Activated CD4-positive, alpha-beta T cell treated with anti-CD3 and anti-CD28 coated beads, Interleukin-2, amount 10 ng/mL, durations not matched to agents 24 days and 14 days (primary cell): ENCODE data around the gene CAMSAP1. TPM values are rescaled to one million over a fixed set of nuclear protein-coding genes. Genes with fewer than 3 reads are reported as not detected.

Experiments used
- DNase-seq: peaks from one replicate; pipeline ENCODE4 v3.0.0; 2022
- H3K27ac Mint-ChIP-seq: one replicate; pipeline ENCODE4 v1.8.0; 2022; ENCODE audit warnings: mild to moderate bottlenecking, mixed read lengths
- H3K27me3 Mint-ChIP-seq: one replicate; pipeline ENCODE4 v1.8.0; 2022; ENCODE audit warnings: mixed read lengths
- H3K36me3 Mint-ChIP-seq: one replicate; pipeline ENCODE4 v1.8.0; 2022; ENCODE audit warnings: low read depth, mild to moderate bottlenecking, mixed read lengths
- H3K4me1 Mint-ChIP-seq: one replicate; pipeline ENCODE4 v1.8.0; 2021; ENCODE audit warnings: mixed read lengths
- H3K4me3 Mint-ChIP-seq: one replicate; pipeline ENCODE4 v1.8.0; 2022; ENCODE audit warnings: mild to moderate bottlenecking, moderate library complexity, mixed read lengths
- H3K9me3 Mint-ChIP-seq: one replicate; pipeline ENCODE4 v1.8.0; 2021; ENCODE audit warnings: mixed read lengths
- intact Hi-C: fragments of 100-400 bp; cut with micrococcal nuclease; formaldehyde crosslinking; loops from one replicate; pipeline ENCODE4 v1.15.1; 2023
- total RNA-seq: library from RNA; stranded (reverse); gene quantifications from 2 replicates; pipeline ENCODE4 v1.2.3, GENCODE V29; 2022

The CAMSAP1 gene
- total RNA-seq, 1 donor from 2014 or later = 49.9 TPM

- H3K27me3 Mint-ChIP-seq = no peaks in the 10 kb centered on the region
- intact Hi-C loops = no loop called here
- H3K36me3 Mint-ChIP-seq = no peaks in the 10 kb centered on the region
- no peak overlapping the region for H3K4me3 Mint-ChIP-seq
- H3K9me3 Mint-ChIP-seq = no peaks in the 10 kb centered on the region
- no peak for DNase-seq
- H3K4me1 Mint-ChIP-seq = peaks cover 31% of the 10 kb centered on the region
- no peak overlapping the region for H3K27ac Mint-ChIP-seq
Measured at GRCh38 chr9:135882011-135882410, 25.3 kb downstream of the CAMSAP1 start.

GRCh38 chr9:135880438-135880837 lies 26.9 kb downstream of the CAMSAP1 start:
- no peaks in the 10 kb centered on the region for H3K27me3 Mint-ChIP-seq
- H3K36me3 Mint-ChIP-seq = no peaks in the 10 kb centered on the region
- no peak for DNase-seq
- peaks cover 18% of the 10 kb centered on the region for H3K4me1 Mint-ChIP-seq
- H3K4me3 Mint-ChIP-seq = no peak overlapping the region
- intact Hi-C loops = no loop called here
- no peaks in the 10 kb centered on the region for H3K9me3 Mint-ChIP-seq
- no peak overlapping the region for H3K27ac Mint-ChIP-seq

GRCh38 chr9:135879619-135880018 lies 27.7 kb downstream of the CAMSAP1 start:
- H3K4me1 Mint-ChIP-seq = peaks cover 14% of the 10 kb centered on the region
- no peak for DNase-seq
- no peaks in the 10 kb centered on the region for H3K27me3 Mint-ChIP-seq
- intact Hi-C loops = no loop called here
- no peak overlapping the region for H3K4me3 Mint-ChIP-seq
- no peaks in the 10 kb centered on the region for H3K9me3 Mint-ChIP-seq
- no peak overlapping the region for H3K27ac Mint-ChIP-seq
- no peaks in the 10 kb centered on the region for H3K36me3 Mint-ChIP-seq

GRCh38 chr9:135879237-135879601 lies 28.1 kb downstream of the CAMSAP1 start:
- no peak for DNase-seq
- Mint-ChIP-seq H3K4me1 (peaks cover 12% of the 10 kb centered on the region), H3K9me3 (no peaks in the 10 kb centered on the region), H3K27ac (no peak overlapping the region), H3K36me3 (no peaks in the 10 kb centered on the region), H3K4me3 (no peak overlapping the region), H3K27me3 (no peaks in the 10 kb centered on the region)
- intact Hi-C loops = no loop called here

- H3K27me3 Mint-ChIP-seq = no peaks in the 10 kb centered on the region
- H3K27ac Mint-ChIP-seq = no peak overlapping the region
- no peak for DNase-seq
- no peak overlapping the region for H3K4me3 Mint-ChIP-seq
- H3K9me3 Mint-ChIP-seq = no peaks in the 10 kb centered on the region
- no peaks in the 10 kb centered on the region for H3K36me3 Mint-ChIP-seq
- intact Hi-C loops = no loop called here
- H3K4me1 Mint-ChIP-seq = peaks cover 10% of the 10 kb centered on the region
Measured at GRCh38 chr9:135878528-135879236, 28.7 kb downstream of the CAMSAP1 start.

GRCh38 chr9:135877791-135878527 lies 29.4 kb downstream of the CAMSAP1 start:
- H3K4me3 Mint-ChIP-seq = no peak overlapping the region
- peaks cover 10% of the 10 kb centered on the region for H3K4me1 Mint-ChIP-seq

GRCh38 chr9:135876936-135877335 lies 30.4 kb downstream of the CAMSAP1 start:
- H3K4me1 Mint-ChIP-seq = peaks cover 8% of the 10 kb centered on the region
- no peaks in the 10 kb centered on the region for H3K27me3 Mint-ChIP-seq
- no peak for DNase-seq
- H3K27ac Mint-ChIP-seq = no peak overlapping the region
- intact Hi-C loops = no loop called here
- no peaks in the 10 kb centered on the region for H3K36me3 Mint-ChIP-seq
- H3K9me3 Mint-ChIP-seq = no peaks in the 10 kb centered on the region
- no peak overlapping the region for H3K4me3 Mint-ChIP-seq

More at GRCh38 chr9:135877791-135878527, 29.4 kb downstream of the CAMSAP1 start:
- H3K27ac Mint-ChIP-seq = no peak overlapping the region
- H3K27me3 Mint-ChIP-seq = no peaks in the 10 kb centered on the region
- H3K36me3 Mint-ChIP-seq = no peaks in the 10 kb centered on the region
- DNase-seq = no peak
- no peaks in the 10 kb centered on the region for H3K9me3 Mint-ChIP-seq
- intact Hi-C loops = no loop called here

- peaks cover 5% of the 10 kb centered on the region for H3K36me3 Mint-ChIP-seq
- intact Hi-C loops = no loop called here
- no peak overlapping the region for H3K27ac Mint-ChIP-seq
- peaks cover 8% of the 10 kb centered on the region for H3K4me1 Mint-ChIP-seq
- H3K9me3 Mint-ChIP-seq = no peaks in the 10 kb centered on the region
- DNase-seq = no peak
- H3K27me3 Mint-ChIP-seq = no peaks in the 10 kb centered on the region
- H3K4me3 Mint-ChIP-seq = no peak overlapping the region
Measured at GRCh38 chr9:135874859-135875258, 32.5 kb downstream of the CAMSAP1 start.

- DNase-seq = no peak
- no peaks in the 10 kb centered on the region for H3K27me3 Mint-ChIP-seq
- peaks cover 2% of the 10 kb centered on the region for H3K9me3 Mint-ChIP-seq
- intact Hi-C loops = loop anchor here (10.0 kb wide), 1 partner anchor 255 kb away; no protein-coding TSS in a partner anchor
- H3K27ac Mint-ChIP-seq = no peak overlapping the region
- H3K4me1 Mint-ChIP-seq = no peaks in the 10 kb centered on the region
- H3K36me3 Mint-ChIP-seq = peaks cover 10% of the 10 kb centered on the region
- H3K4me3 Mint-ChIP-seq = no peak overlapping the region
Measured at GRCh38 chr9:135869909-135870308, 37.4 kb downstream of the CAMSAP1 start.

GRCh38 chr9:135865531-135865930 lies 41.8 kb downstream of the CAMSAP1 start:
- Mint-ChIP-seq H3K27ac (no peak overlapping the region), H3K27me3 (no peaks in the 10 kb centered on the region), H3K4me1 (peaks cover 5% of the 10 kb centered on the region), H3K36me3 (peaks cover 13% of the 10 kb centered on the region), H3K4me3 (no peak overlapping the region), H3K9me3 (peaks cover 2% of the 10 kb centered on the region)
- no peak for DNase-seq
- intact Hi-C loops = loop anchor here (2.0 to 10.0 kb wide), 2 partner anchors 59 to 259 kb away; no protein-coding TSS in a partner anchor

GRCh38 chr9:135864447-135865049 lies 42.8 kb downstream of the CAMSAP1 start:
- H3K9me3 Mint-ChIP-seq = no peaks in the 10 kb centered on the region
- DNase-seq = peak; percentile 91
- H3K27ac Mint-ChIP-seq = no peak overlapping the region
- H3K27me3 Mint-ChIP-seq = no peaks in the 10 kb centered on the region
- peaks cover 6% of the 10 kb centered on the region for H3K4me1 Mint-ChIP-seq
- no peak overlapping the region for H3K4me3 Mint-ChIP-seq
- intact Hi-C loops = loop anchor here (2.0 to 10.0 kb wide), 2 partner anchors 60 to 260 kb away; no protein-coding TSS in a partner anchor
- H3K36me3 Mint-ChIP-seq = peaks cover 11% of the 10 kb centered on the region

GRCh38 chr9:135862809-135863208 lies 44.5 kb downstream of the CAMSAP1 start:
- Mint-ChIP-seq H3K27ac (no peak overlapping the region), H3K36me3 (peaks cover 16% of the 10 kb centered on the region), H3K27me3 (no peaks in the 10 kb centered on the region), H3K4me1 (peaks cover 11% of the 10 kb centered on the region), H3K9me3 (no peaks in the 10 kb centered on the region), H3K4me3 (no peak overlapping the region)
- intact Hi-C loops = loop anchor here (10.0 kb wide), 1 partner anchor 262 kb away; no protein-coding TSS in a partner anchor
- no peak for DNase-seq

GRCh38 chr9:135858491-135859185 lies 48.7 kb downstream of the CAMSAP1 start:
- H3K4me3 Mint-ChIP-seq = no peak overlapping the region
- no peak for DNase-seq
- H3K9me3 Mint-ChIP-seq = no peaks in the 10 kb centered on the region
- peaks cover 6% of the 10 kb centered on the region for H3K4me1 Mint-ChIP-seq
- no peak overlapping the region for H3K27ac Mint-ChIP-seq
- peaks cover 22% of the 10 kb centered on the region for H3K36me3 Mint-ChIP-seq
- intact Hi-C loops = no loop called here
- H3K27me3 Mint-ChIP-seq = no peaks in the 10 kb centered on the region
